HepG2 (cell line): ENCODE results near the gene MAIP1.

Experiments
- CHD2 ChIP-seq: IDR thresholded peaks from 2 replicates; pipeline ENCODE4 v1.6.1; 2011; ENCODE audit warnings: low read depth, low read length, improper control_type of control experiment
- E2F1 ChIP-seq: sonication (generic); formaldehyde crosslinking; IDR thresholded peaks from 2 replicates; pipeline ENCODE4 v1.5.0; 2020; ENCODE audit warnings: missing genetic modification reagents
- IKZF1 ChIP-seq: fragments of 450-650 bp; IDR thresholded peaks from 2 replicates; pipeline ENCODE4 v1.7.1; 2016
- MYC ChIP-seq: sonication (generic); formaldehyde crosslinking; IDR thresholded peaks from 2 replicates; pipeline ENCODE4 v1.9.0; 2021; ENCODE audit warnings: missing genetic modification reagents, borderline replicate concordance
- POLR2A ChIP-seq, 2 experiments: IDR thresholded peaks; 2 replicates each; pipeline ENCODE4 v1.6.1; 2011; ENCODE audit warnings: low read depth in 2 of 2, low read length in 2 of 2, mild to moderate bottlenecking in 1 of 2, moderate library complexity in 1 of 2; ENCODE audit not compliant: insufficient read depth in 1 of 2
- ZNF253 ChIP-seq: sonication (generic); formaldehyde crosslinking; IDR thresholded peaks from 2 replicates; pipeline ENCODE4 v1.8.0; 2022; ENCODE audit warnings: mild to moderate bottlenecking, missing genetic modification reagents, borderline replicate concordance
- ZNF788 ChIP-seq: sonication (generic); formaldehyde crosslinking; IDR thresholded peaks from 2 replicates; pipeline ENCODE4 v1.5.0; 2020; ENCODE audit warnings: mild to moderate bottlenecking, missing genetic modification reagents, borderline replicate concordance
- TF ChIP-seq, protein P1 (sequence below): sonication (generic); formaldehyde crosslinking; IDR thresholded peaks from 2 replicates; pipeline ENCODE4 v1.4.0; 2020; ENCODE audit warnings: missing genetic modification reagents
- TF ChIP-seq, protein P2 (sequence below): sonication (generic); formaldehyde crosslinking; conservative IDR thresholded peaks from 2 replicates; pipeline ENCODE4 v1.4.0; 2020; ENCODE audit warnings: missing genetic modification reagents

DNA sequence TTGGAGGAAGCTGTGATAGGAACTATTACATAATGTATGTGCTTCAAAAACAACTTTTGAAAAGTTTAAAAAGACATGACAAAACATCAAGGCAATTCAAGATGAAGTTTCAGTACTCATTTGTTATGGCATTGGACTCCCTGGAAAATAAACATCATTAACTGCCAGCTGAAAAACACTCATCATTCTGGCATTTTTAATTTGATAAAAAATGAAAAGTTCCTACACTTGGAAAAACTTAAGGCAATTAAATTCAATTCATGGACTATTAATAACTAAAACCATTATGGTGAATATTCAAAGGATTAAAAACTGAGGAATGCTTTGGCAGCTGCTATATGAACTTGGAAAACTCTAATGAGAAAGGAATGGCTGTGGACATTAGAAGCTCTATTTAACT is 8.5 kb upstream of the MAIP1 start:
- TF ChIP-seq E2F1 = no peak
- TF ChIP-seq CHD2 = no peak
- TF ChIP-seq, protein P1, sequence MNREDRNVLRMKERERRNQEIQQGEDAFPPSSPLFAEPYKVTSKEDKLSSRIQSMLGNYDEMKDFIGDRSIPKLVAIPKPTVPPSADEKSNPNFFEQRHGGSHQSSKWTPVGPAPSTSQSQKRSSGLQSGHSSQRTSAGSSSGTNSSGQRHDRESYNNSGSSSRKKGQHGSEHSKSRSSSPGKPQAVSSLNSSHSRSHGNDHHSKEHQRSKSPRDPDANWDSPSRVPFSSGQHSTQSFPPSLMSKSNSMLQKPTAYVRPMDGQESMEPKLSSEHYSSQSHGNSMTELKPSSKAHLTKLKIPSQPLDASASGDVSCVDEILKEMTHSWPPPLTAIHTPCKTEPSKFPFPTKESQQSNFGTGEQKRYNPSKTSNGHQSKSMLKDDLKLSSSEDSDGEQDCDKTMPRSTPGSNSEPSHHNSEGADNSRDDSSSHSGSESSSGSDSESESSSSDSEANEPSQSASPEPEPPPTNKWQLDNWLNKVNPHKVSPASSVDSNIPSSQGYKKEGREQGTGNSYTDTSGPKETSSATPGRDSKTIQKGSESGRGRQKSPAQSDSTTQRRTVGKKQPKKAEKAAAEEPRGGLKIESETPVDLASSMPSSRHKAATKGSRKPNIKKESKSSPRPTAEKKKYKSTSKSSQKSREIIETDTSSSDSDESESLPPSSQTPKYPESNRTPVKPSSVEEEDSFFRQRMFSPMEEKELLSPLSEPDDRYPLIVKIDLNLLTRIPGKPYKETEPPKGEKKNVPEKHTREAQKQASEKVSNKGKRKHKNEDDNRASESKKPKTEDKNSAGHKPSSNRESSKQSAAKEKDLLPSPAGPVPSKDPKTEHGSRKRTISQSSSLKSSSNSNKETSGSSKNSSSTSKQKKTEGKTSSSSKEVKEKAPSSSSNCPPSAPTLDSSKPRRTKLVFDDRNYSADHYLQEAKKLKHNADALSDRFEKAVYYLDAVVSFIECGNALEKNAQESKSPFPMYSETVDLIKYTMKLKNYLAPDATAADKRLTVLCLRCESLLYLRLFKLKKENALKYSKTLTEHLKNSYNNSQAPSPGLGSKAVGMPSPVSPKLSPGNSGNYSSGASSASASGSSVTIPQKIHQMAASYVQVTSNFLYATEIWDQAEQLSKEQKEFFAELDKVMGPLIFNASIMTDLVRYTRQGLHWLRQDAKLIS (CRISPR knock-in tag) = no peak
- no peak for TF ChIP-seq IKZF1
- TF ChIP-seq, protein P2, sequence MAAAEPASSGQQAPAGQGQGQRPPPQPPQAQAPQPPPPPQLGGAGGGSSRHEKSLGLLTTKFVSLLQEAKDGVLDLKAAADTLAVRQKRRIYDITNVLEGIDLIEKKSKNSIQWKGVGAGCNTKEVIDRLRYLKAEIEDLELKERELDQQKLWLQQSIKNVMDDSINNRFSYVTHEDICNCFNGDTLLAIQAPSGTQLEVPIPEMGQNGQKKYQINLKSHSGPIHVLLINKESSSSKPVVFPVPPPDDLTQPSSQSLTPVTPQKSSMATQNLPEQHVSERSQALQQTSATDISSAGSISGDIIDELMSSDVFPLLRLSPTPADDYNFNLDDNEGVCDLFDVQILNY = no peak
- no peak for TF ChIP-seq POLR2A (IDR thresholded peaks at IDR 0.05; ENCODE audit: insufficient read depth in 1 of 2, low read depth in 2 of 2, low read length in 2 of 2)
- no peak for TF ChIP-seq MYC (CRISPR knock-in tag)
- TF ChIP-seq ZNF788 (CRISPR knock-in tag) = no peak
- no peak for TF ChIP-seq ZNF253 (CRISPR knock-in tag)
